Endothelial cell of umbilical vein (primary cell): ENCODE results near the gene PLEKHG7. TPM values are rescaled to one million over a fixed set of nuclear protein-coding genes. Genes with fewer than 3 reads are reported as not detected.

Experiments used
- BruUV-seq: library from RNA; stranded (reverse); fragments of 400-500 nt; replicated peaks from 2 replicates; lab custom pipeline; 2021; lab: Mats Ljungman, UMichigan
- CTCF ChIA-PET: fragments of 300-600, 350-600 bp; sonication (Branson Sonifier 250); formaldehyde crosslinking; loops from one replicate; lab custom pipeline; 2021; ENCODE audit warnings: antibody characterized with exemption, inconsistent platforms; lab: Charles Lee
- POLR2A ChIA-PET: fragments of 300-600, 350-600 bp; sonication (Branson Sonifier 250); formaldehyde crosslinking; loops from one replicate; lab custom pipeline; 2021; ENCODE audit warnings: antibody characterized with exemption, inconsistent platforms; lab: Charles Lee
- DNase-seq: peaks from one replicate; pipeline ENCODE4 v3.0.0-alpha.2; 2011; ENCODE audit warnings: low read depth, low spot score
- FAIRE-seq: peaks from 2 replicates; lab custom pipeline; 2011; peaks lifted over from hg19 to GRCh38; lab: Jason Lieb, UNC
- H2AFZ ChIP-seq: 2 replicates; pipeline ENCODE4 v1.6.0; 2012; ENCODE audit warnings: low read depth, low read length, control low read depth, inconsistent platforms
- H3K27ac ChIP-seq: 2 replicates; pipeline ENCODE4 v1.5.1; 2011; ENCODE audit warnings: low read depth, mild to moderate bottlenecking, control low read depth, low read length, moderate library complexity; ENCODE audit not compliant: insufficient read depth
- H3K27me3 ChIP-seq, 2 experiments: 2 replicates each; pipeline versions ENCODE4 v1.6.0 to v1.6.1; 2011; ENCODE audit warnings: low read length in 2 of 2, mixed read lengths in 1 of 2; ENCODE audit not compliant: control insufficient read depth in 2 of 2, insufficient read depth in 2 of 2
- H3K36me3 ChIP-seq, 2 experiments: 2 replicates in 1 of 2; 3 replicates in 1 of 2; pipeline ENCODE4 v1.5.1; 2011; ENCODE audit warnings: low read length in 2 of 2, mild to moderate bottlenecking in 1 of 2, moderate library complexity in 1 of 2; ENCODE audit not compliant: control insufficient read depth in 2 of 2, insufficient read depth in 2 of 2; ENCODE audit errors: extremely low read depth in 1 of 2
- H3K4me1 ChIP-seq: 3 replicates; pipeline ENCODE4 v1.5.1; 2011; ENCODE audit warnings: mild to moderate bottlenecking, low read length; ENCODE audit not compliant: control insufficient read depth, insufficient read depth; ENCODE audit errors: extremely low read depth
- H3K4me2 ChIP-seq: 2 replicates; pipeline ENCODE4 v1.6.1; 2011; ENCODE audit warnings: low read length, control low read depth, mixed read lengths; ENCODE audit not compliant: insufficient read depth
- H3K4me3 ChIP-seq, 3 experiments: fragments of 200-600 bp in 1 of 3; sonication (generic), shearing (Covaris generic) in 1 of 3; replicated peaks in 1 of 3; 2 replicates each; pipeline ENCODE4 v1.5.1; 2011 to 2016; ENCODE audit warnings: control low read depth in 3 of 3, low read length in 3 of 3, mild to moderate bottlenecking in 2 of 3, inconsistent platforms in 1 of 3, low read depth in 1 of 3, moderate library complexity in 1 of 3; ENCODE audit not compliant: insufficient read depth in 1 of 3
- H3K79me2 ChIP-seq: 2 replicates; pipeline ENCODE4 v1.6.0; 2012; ENCODE audit warnings: low read length, inconsistent platforms; ENCODE audit not compliant: control insufficient read depth, insufficient read depth
- H3K9ac ChIP-seq: replicated peaks from 2 replicates; pipeline ENCODE3; 2011; ENCODE audit warnings: low read length, control low read depth; ENCODE audit not compliant: insufficient read depth; ENCODE audit errors: extremely low read depth
- H3K9me1 ChIP-seq: replicated peaks from 3 replicates; pipeline ENCODE4 v1.6.0; 2011; ENCODE audit warnings: mild to moderate bottlenecking, low read length; ENCODE audit not compliant: control insufficient read depth, insufficient read depth; ENCODE audit errors: extremely low read depth
- H3K9me3 ChIP-seq: replicated peaks from 2 replicates; pipeline ENCODE4 v1.5.1; 2012; ENCODE audit warnings: low read length, inconsistent platforms; ENCODE audit not compliant: control insufficient read depth, insufficient read depth
- H4K20me1 ChIP-seq: replicated peaks from 2 replicates; pipeline ENCODE3; 2011; ENCODE audit warnings: mild to moderate bottlenecking, low read length; ENCODE audit not compliant: control insufficient read depth, insufficient read depth; ENCODE audit errors: extremely low read depth
- CTCF ChIP-seq, 2 donors: IDR thresholded peaks; 1 replicate in 1 of 2; 2 replicates in 1 of 2; pipeline ENCODE4 v1.5.1; 2011; ENCODE audit warnings: low read length in 2 of 2, mild to moderate bottlenecking in 2 of 2, moderate library complexity in 2 of 2, control low read depth in 1 of 2, inconsistent platforms in 1 of 2, low read depth in 1 of 2; ENCODE audit not compliant: insufficient read depth in 1 of 2; ENCODE audit errors: extremely low read depth in 1 of 2
- EZH2 ChIP-seq: IDR thresholded peaks from 2 replicates; pipeline ENCODE4 v1.6.1; 2012; ENCODE audit warnings: borderline replicate concordance, low read depth, mild to moderate bottlenecking, moderate library complexity, low read length, inconsistent platforms; ENCODE audit not compliant: severe bottlenecking
- FOS ChIP-seq: IDR thresholded peaks from 2 replicates; pipeline ENCODE4 v1.6.1; 2011; ENCODE audit warnings: mild to moderate bottlenecking, low read length, moderate library complexity, borderline replicate concordance; ENCODE audit not compliant: insufficient read depth
- GATA2 ChIP-seq: IDR thresholded peaks from 2 replicates; pipeline ENCODE4 v1.7.0; 2011; ENCODE audit warnings: low read depth, mild to moderate bottlenecking, moderate library complexity, mixed read lengths, low read length; ENCODE audit not compliant: insufficient read length, insufficient read depth
- JUN ChIP-seq: IDR thresholded peaks from 2 replicates; pipeline ENCODE4 v1.6.1; 2011; ENCODE audit warnings: borderline replicate concordance, low read depth; ENCODE audit not compliant: insufficient read length, insufficient read depth
- MAX ChIP-seq: IDR thresholded peaks from 2 replicates; pipeline ENCODE4 v1.6.1; 2011; ENCODE audit not compliant: insufficient read depth, insufficient read length
- MYC ChIP-seq: IDR thresholded peaks from one replicate; pipeline ENCODE4 v1.6.1; 2011; ENCODE audit warnings: mild to moderate bottlenecking, low read depth, low read length
- POLR2A ChIP-seq: IDR thresholded peaks from 2 replicates; pipeline ENCODE4 v1.6.1; 2012; ENCODE audit warnings: low read depth, mild to moderate bottlenecking, control low read depth, low read length
- POLR2AphosphoS5 ChIP-seq: IDR thresholded peaks from 2 replicates; pipeline ENCODE4 v1.6.1; 2012; ENCODE audit warnings: low read depth, mild to moderate bottlenecking, control low read depth, low read length, moderate library complexity; ENCODE audit not compliant: insufficient read depth
- dilution Hi-C: fragments of 300-500 bp; cut with MboI; formaldehyde crosslinking; loops from one replicate; pipeline ENCODE4 v1.15.0; 2019; ENCODE audit warnings: low sequenced_read_pairs; ENCODE audit not compliant: extremely low pct_ligation_motif_present
- intact Hi-C: fragments of 100-400 bp; cut with micrococcal nuclease; formaldehyde crosslinking; loops from one replicate; pipeline ENCODE4 v1.10.0; 2022
- polyA plus RNA-seq, 4 experiments: library from polyadenylated mRNA; depleted of rRNA in 3 of 4; stranded (reverse) in 3 of 4; unstranded in 1 of 4; fragments of >200 nt; gene quantifications; 2 replicates each; pipeline versions ENCODE4 v1.2.1 to v1.2.3, GENCODE V29; 2011 to 2012; ENCODE audit warnings: missing spikeins in 1 of 4
- total RNA-seq: library from RNA; stranded (reverse); gene quantifications from 2 replicates; pipeline ENCODE4 v1.2.3, GENCODE V29; 2021

Gene PLEKHG7
- total and polyA plus RNA-seq, 2 donors (not counting 3 experiments of a cell fraction or from before 2014, with no cell fraction given) = not detected

- intact Hi-C loops = no loop called here
- dilution Hi-C loops = no loop called here
- TF ChIP-seq CTCF (IDR thresholded peaks at IDR 0.05; ENCODE audit: extremely low read depth in 1 of 2, insufficient read depth in 1 of 2, low read depth in 1 of 2, low read length in 2 of 2) (no peak), MYC (no peak), POLR2AphosphoS5 (no peak), JUN (no peak), EZH2 (no peak), GATA2 (no peak), FOS (no peak), MAX (no peak), POLR2A (no peak)
- ChIA-PET CTCF (interaction anchor here (1.1 to 1.3 kb wide), 3 partner anchors 35 to 48 kb away, joined by 3 to 4 read pairs (median 3); no protein-coding TSS in a partner anchor), POLR2A (no interaction called here)
- no peaks in the 10 kb centered on the region for H3K9me1 ChIP-seq
- H3K79me2 ChIP-seq = no peaks in the 10 kb centered on the region
- no peaks in the 10 kb centered on the region for H4K20me1 ChIP-seq
- H2AFZ ChIP-seq = no peak overlapping the region
- no peak overlapping the region for H3K4me3 ChIP-seq
- FAIRE-seq = no peak
- no peak overlapping the region for H3K27ac ChIP-seq
- H3K9ac ChIP-seq = no peak overlapping the region
- no TSS peak for BruUV-seq
- H3K36me3 ChIP-seq = no peaks in the 10 kb centered on the region
- peaks cover 4% of the 10 kb centered on the region for H3K4me1 ChIP-seq
- no peak for DNase-seq
- H3K4me2 ChIP-seq = no peak overlapping the region
- H3K9me3 ChIP-seq = no peaks in the 10 kb centered on the region
- peaks cover 1 to 2% of the 10 kb centered on the region in 2 experiments for H3K27me3 ChIP-seq
Observed at GRCh38 chr12:92737855-92738850, 35.4 kb downstream of the PLEKHG7 start.
